NT2/D1 (cell line): ENCODE data around the gene MORN4.

Experiments
- YY1 ChIP-seq: IDR thresholded peaks from 2 replicates; pipeline ENCODE4 v1.6.1; 2011; ENCODE audit not compliant: insufficient read length, insufficient read depth
- ZNF274 ChIP-seq: IDR thresholded peaks from 2 replicates; pipeline ENCODE4 v1.6.1; 2011; ENCODE audit warnings: mild to moderate bottlenecking, low read depth, low read length

DNA sequence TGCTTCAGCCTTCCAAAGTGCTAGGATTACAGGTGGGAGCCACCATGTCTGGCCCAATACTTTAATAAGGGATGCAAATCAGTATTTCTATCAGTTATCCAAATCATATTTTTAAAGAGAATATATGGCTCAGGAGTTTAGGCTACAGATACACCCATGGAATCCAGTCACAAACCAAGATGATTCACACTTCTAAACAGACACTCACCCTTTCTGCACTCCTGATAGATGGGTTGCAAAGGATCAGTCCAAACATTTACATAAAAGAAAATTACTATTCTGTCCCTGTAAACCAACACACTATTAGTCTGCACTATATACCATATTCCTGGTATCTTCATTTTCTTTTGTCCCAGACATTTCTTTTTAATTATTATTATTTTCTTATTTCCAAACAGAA is 2.2 kb downstream of the MORN4 start:
- TF ChIP-seq YY1 (no peak), ZNF274 (no peak)
